Type B pancreatic cell (in vitro differentiated cells): ENCODE results near the gene LARP7. TPM values are rescaled to one million over a fixed set of nuclear protein-coding genes. Genes with fewer than 3 reads are reported as not detected.
"Not testable (repeated sequence)": the region's sequence is repeated elsewhere in the genome, so short reads cannot be mapped to it uniquely, and the experiment has no call there.

Source experiments
- DNase-seq: peaks from one replicate; pipeline ENCODE4 v3.0.0; 2021; ENCODE audit warnings: mixed read lengths; ENCODE audit not compliant: unreplicated experiment; ENCODE audit errors: extremely low spot score
- H3K27ac Mint-ChIP-seq: 2 replicates; pipeline ENCODE4 v1.8.0; 2021; ENCODE audit warnings: mild to moderate bottlenecking, mixed read lengths
- H3K27me3 Mint-ChIP-seq: 2 replicates; pipeline ENCODE4 v1.8.0; 2021; ENCODE audit warnings: mixed read lengths
- H3K36me3 Mint-ChIP-seq: 2 replicates; pipeline ENCODE4 v1.8.0; 2021; ENCODE audit warnings: mixed read lengths
- H3K4me1 Mint-ChIP-seq: one replicate; pipeline ENCODE4 v1.8.0; 2021; ENCODE audit warnings: mixed read lengths; ENCODE audit not compliant: unreplicated experiment
- H3K4me3 Mint-ChIP-seq: 2 replicates; pipeline ENCODE4 v1.8.0; 2021; ENCODE audit warnings: mild to moderate bottlenecking, mixed read lengths
- H3K9me3 Mint-ChIP-seq: 2 replicates; pipeline ENCODE4 v1.8.0; 2021; ENCODE audit warnings: mixed read lengths
- CTCF ChIP-seq: fragments of 200-600 bp; sonication (generic); conservative IDR thresholded peaks from 2 replicates; pipeline ENCODE4 v1.5.0; 2021; ENCODE audit warnings: antibody characterized with exemption, mild to moderate bottlenecking
- total RNA-seq: library from RNA; stranded (reverse); gene quantifications from 2 replicates; pipeline ENCODE4 v1.2.1, GENCODE V29; 2021; ENCODE audit warnings: low replicate concordance

LARP7 gene
- total RNA-seq, 1 donor from 2014 or later = 43.5 TPM

- Mint-ChIP-seq H3K4me1 (no peaks in the 10 kb centered on the region), H3K36me3 (peaks cover 10% of the 10 kb centered on the region), H3K4me3 (no peak overlapping the region), H3K27me3 (no peaks in the 10 kb centered on the region), H3K9me3 (no peaks in the 10 kb centered on the region), H3K27ac (no peak overlapping the region)
- DNase-seq = no peak
- no peak for TF ChIP-seq CTCF
Observed at GRCh38 chr4:112594993-112595392, 42.0 kb upstream of the LARP7 start.

GRCh38 chr4:112604589-112604988 lies 32.4 kb upstream of the LARP7 start:
- no peak overlapping the region for H3K27ac Mint-ChIP-seq
- no peak for DNase-seq
- H3K27me3 Mint-ChIP-seq = no peaks in the 10 kb centered on the region
- peak; percentile 83 for TF ChIP-seq CTCF
- no peaks in the 10 kb centered on the region for H3K9me3 Mint-ChIP-seq
- no peaks in the 10 kb centered on the region for H3K4me1 Mint-ChIP-seq
- peaks cover 4% of the 10 kb centered on the region for H3K36me3 Mint-ChIP-seq
- H3K4me3 Mint-ChIP-seq = no peak overlapping the region

DNA sequence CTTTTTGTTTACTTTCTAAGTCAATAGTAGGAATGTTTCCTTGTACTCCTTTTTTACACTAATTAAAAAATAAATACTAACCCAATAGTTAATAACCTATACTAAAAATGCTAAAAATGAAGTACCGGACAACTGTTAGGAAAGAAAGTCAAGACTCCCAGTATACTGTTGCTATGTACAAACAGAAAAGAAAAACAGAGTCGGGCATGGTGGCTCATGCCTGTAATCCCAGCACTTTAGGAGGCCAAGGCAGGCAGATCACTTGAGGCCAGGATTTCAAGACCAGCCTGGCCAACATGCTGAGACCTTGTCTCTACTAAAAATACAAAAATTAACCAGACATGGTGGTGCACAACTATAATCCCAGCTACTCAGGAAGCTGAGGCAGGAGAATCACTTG lies 24.1 kb upstream of the LARP7 start:
- not testable (repeated sequence) for DNase-seq, H3K4me3 Mint-ChIP-seq, H3K27me3 Mint-ChIP-seq, H3K27ac Mint-ChIP-seq, H3K4me1 Mint-ChIP-seq, H3K9me3 Mint-ChIP-seq, H3K36me3 Mint-ChIP-seq

DNA sequence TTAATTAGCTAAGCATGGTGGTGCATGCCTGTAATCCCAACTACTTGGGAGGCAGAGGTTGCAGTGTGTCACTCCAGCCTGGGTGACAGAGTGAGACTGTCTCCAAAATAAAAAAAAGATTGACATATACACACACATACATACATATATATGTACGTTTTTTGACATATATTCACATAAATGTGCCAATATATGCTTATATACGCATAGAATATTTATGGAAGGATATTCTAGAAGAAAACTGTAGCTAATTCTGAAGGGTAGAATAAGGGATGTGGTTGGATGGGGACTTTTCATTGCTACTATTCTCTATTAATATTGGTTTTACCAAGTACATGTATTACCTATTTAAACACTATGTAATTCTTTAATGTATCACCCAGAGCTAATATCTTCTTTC lies 20.0 kb upstream of the LARP7 start:
- Mint-ChIP-seq H3K4me1 (no peaks in the 10 kb centered on the region), H3K36me3 (peaks cover 9% of the 10 kb centered on the region), H3K27ac (no peak overlapping the region), H3K9me3 (no peaks in the 10 kb centered on the region), H3K27me3 (no peaks in the 10 kb centered on the region), H3K4me3 (no peak overlapping the region)
- no peak for DNase-seq
- no peak for TF ChIP-seq CTCF

DNA sequence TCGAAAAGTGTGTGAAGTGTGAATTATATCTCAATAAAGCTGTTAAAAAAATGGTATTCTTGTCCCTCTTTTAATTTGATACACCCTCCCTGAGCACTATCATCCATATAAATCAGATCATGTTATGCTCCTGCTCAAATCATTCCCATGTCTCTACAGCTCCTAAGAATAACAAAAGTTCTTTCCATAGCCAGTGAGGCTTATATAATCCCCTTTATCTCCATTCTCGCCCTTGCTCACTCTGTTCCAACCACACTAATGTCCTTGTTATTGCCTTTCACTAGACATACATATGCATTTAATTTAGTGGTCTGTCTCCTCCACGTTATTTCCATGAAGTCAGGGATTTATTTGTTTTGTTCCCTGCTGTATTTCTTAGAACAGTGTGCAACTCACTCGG lies 10.7 kb upstream of the LARP7 start:
- no peak overlapping the region for H3K4me3 Mint-ChIP-seq
- H3K36me3 Mint-ChIP-seq = peaks cover 10% of the 10 kb centered on the region
- H3K4me1 Mint-ChIP-seq = no peaks in the 10 kb centered on the region
- no peaks in the 10 kb centered on the region for H3K9me3 Mint-ChIP-seq
- no peak for DNase-seq
- H3K27ac Mint-ChIP-seq = no peak overlapping the region
- no peak for TF ChIP-seq CTCF
- no peaks in the 10 kb centered on the region for H3K27me3 Mint-ChIP-seq

DNA sequence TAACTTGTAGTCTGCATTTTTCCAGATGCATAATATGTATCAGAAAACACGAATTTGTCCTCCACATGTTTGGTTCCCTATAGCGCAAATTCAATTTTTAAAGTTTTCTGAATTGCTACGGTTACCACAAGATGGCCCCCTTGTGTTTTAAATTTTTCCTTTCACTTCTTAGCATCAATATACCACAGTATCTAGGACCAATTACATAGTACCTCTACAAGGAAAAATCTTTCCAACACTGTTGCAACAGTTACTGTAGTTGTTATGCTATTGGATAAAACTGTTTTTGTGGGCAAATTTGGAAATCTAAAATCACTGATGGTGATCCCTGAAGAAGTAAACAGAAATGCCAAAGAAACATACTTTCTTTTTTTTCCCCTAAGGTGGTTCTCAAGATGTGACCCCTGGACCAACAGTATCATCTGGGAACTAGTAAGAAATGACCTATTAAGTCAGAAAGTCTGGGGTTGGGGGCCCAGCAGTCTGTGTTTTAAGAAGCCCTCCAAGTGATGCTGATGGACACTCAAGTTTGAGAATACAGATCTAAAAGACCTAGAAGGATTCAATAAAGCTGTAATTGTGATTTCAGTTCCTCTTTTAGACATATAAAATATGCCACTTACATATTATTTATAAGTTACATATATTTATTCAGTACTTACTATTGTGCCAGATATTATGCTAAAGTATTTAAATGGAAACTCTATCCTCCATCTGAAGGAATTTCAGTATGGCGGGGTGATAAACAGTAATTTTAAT lies 3.3 kb upstream of the LARP7 start:
- Mint-ChIP-seq H3K27me3 (no peaks in the 10 kb centered on the region), H3K27ac (no peak overlapping the region), H3K9me3 (no peaks in the 10 kb centered on the region), H3K4me1 (peaks cover 6% of the 10 kb centered on the region), H3K4me3 (no peak overlapping the region), H3K36me3 (no peaks in the 10 kb centered on the region)
- peak; percentile 75 for TF ChIP-seq CTCF
- DNase-seq = no peak
